ENCODE data around the gene NUDT9. TPM values are rescaled to one million over a fixed set of nuclear protein-coding genes. Genes with fewer than 3 reads are reported as not detected.

Gene NUDT9
- total RNA-seq, 1 experiment from 2014 or later: 28.7 TPM

GRCh38 chr4:87409420-87409939, 12.9 kb upstream of the NUDT9 start:
- DNase-seq: peak; percentile 46 to 53
- intact Hi-C loops (cut with micrococcal nuclease; ENCODE audit: unreplicated experiment): loop anchor here (1.0 to 2.0 kb wide), 3 partner anchors 13 to 35 kb away; partner anchors contain the start of genes HSD17B11 and NUDT9
- H3K4me3 Mint-ChIP-seq (ENCODE audit: unreplicated experiment): peak overlapping the region; percentile 49
- Histone ChIP-seq H3K9me3 (no peaks in the 10 kb centered on the region), H3K27me3 (replicated peaks; ENCODE audit: control insufficient read depth, insufficient read depth, low read length) (no peaks in the 10 kb centered on the region), H3K36me3 (ENCODE audit: control insufficient read depth, insufficient read depth, low read length) (no peaks in the 10 kb centered on the region), H3K4me1 (peaks cover 30% of the 10 kb centered on the region), H3K4me3 (ENCODE audit: low read depth, low read length) (no peak overlapping the region)
- ChIA-PET CTCF (no interaction called here), POLR2A (no interaction called here)
- H3K27me3 Mint-ChIP-seq (ENCODE audit: insufficient read depth, unreplicated experiment): no peaks in the 10 kb centered on the region
- peak overlapping the region; percentile 43 for H3K27ac Mint-ChIP-seq (ENCODE audit: unreplicated experiment)
- no TSS peak for BruUV-seq (replicated peaks)
- H3K9me3 Mint-ChIP-seq (ENCODE audit: unreplicated experiment): no peaks in the 10 kb centered on the region
- H3K4me1 Mint-ChIP-seq (ENCODE audit: low read depth, unreplicated experiment): peaks cover 23% of the 10 kb centered on the region
- no peak for TF ChIP-seq CTCF (IDR thresholded peaks at IDR 0.05; ENCODE audit: insufficient read depth in 1 of 2, low read depth in 1 of 2, low read length in 1 of 2, severe bottlenecking in 1 of 2, unreplicated experiment in 1 of 2)
- peaks cover 7% of the 10 kb centered on the region for H3K36me3 Mint-ChIP-seq (ENCODE audit: insufficient read depth, unreplicated experiment)

GRCh38 chr4:87410157-87410556, 12.2 kb upstream of the NUDT9 start:
- no peak for TF ChIP-seq CTCF (IDR thresholded peaks at IDR 0.05; ENCODE audit: insufficient read depth in 1 of 2, low read depth in 1 of 2, low read length in 1 of 2, severe bottlenecking in 1 of 2, unreplicated experiment in 1 of 2)
- Histone ChIP-seq H3K4me1 (peaks cover 30% of the 10 kb centered on the region), H3K36me3 (ENCODE audit: control insufficient read depth, insufficient read depth, low read length) (no peaks in the 10 kb centered on the region), H3K27me3 (replicated peaks; ENCODE audit: control insufficient read depth, insufficient read depth, low read length) (no peaks in the 10 kb centered on the region), H3K9me3 (no peaks in the 10 kb centered on the region), H3K4me3 (ENCODE audit: low read depth, low read length) (no peak overlapping the region)
- DNase-seq: peak; percentile 37 to 49
- CTCF ChIA-PET: no interaction called here
- H3K9me3 Mint-ChIP-seq (ENCODE audit: unreplicated experiment): no peaks in the 10 kb centered on the region
- peaks cover 7% of the 10 kb centered on the region for H3K36me3 Mint-ChIP-seq (ENCODE audit: insufficient read depth, unreplicated experiment)
- no peak overlapping the region for H3K27ac Mint-ChIP-seq (ENCODE audit: unreplicated experiment)
- H3K27me3 Mint-ChIP-seq (ENCODE audit: insufficient read depth, unreplicated experiment): no peaks in the 10 kb centered on the region
- peak overlapping the region; percentile 49 for H3K4me3 Mint-ChIP-seq (ENCODE audit: unreplicated experiment)
- POLR2A ChIA-PET: no interaction called here
- intact Hi-C loops (cut with micrococcal nuclease; ENCODE audit: unreplicated experiment): no loop called here
- H3K4me1 Mint-ChIP-seq (ENCODE audit: low read depth, unreplicated experiment): peaks cover 23% of the 10 kb centered on the region
- no TSS peak for BruUV-seq (replicated peaks)

GRCh38 chr4:87410679-87411078, 11.7 kb upstream of the NUDT9 start:
- ChIA-PET CTCF (no interaction called here), POLR2A (no interaction called here)
- Histone ChIP-seq H3K4me1 (peaks cover 30% of the 10 kb centered on the region), H3K9me3 (no peaks in the 10 kb centered on the region), H3K27me3 (replicated peaks; ENCODE audit: control insufficient read depth, insufficient read depth, low read length) (no peaks in the 10 kb centered on the region), H3K4me3 (ENCODE audit: low read depth, low read length) (no peak overlapping the region), H3K36me3 (ENCODE audit: control insufficient read depth, insufficient read depth, low read length) (no peaks in the 10 kb centered on the region)
- Mint-ChIP-seq H3K9me3 (ENCODE audit: unreplicated experiment) (no peaks in the 10 kb centered on the region), H3K27ac (ENCODE audit: unreplicated experiment) (no peak overlapping the region), H3K36me3 (ENCODE audit: insufficient read depth, unreplicated experiment) (peaks cover 7% of the 10 kb centered on the region), H3K4me1 (ENCODE audit: low read depth, unreplicated experiment) (peaks cover 23% of the 10 kb centered on the region), H3K27me3 (ENCODE audit: insufficient read depth, unreplicated experiment) (no peaks in the 10 kb centered on the region), H3K4me3 (ENCODE audit: unreplicated experiment) (no peak overlapping the region)
- BruUV-seq (replicated peaks): no TSS peak
- intact Hi-C loops (cut with micrococcal nuclease; ENCODE audit: unreplicated experiment): no loop called here
- TF ChIP-seq CTCF (IDR thresholded peaks at IDR 0.05; ENCODE audit: insufficient read depth in 1 of 2, low read depth in 1 of 2, low read length in 1 of 2, severe bottlenecking in 1 of 2, unreplicated experiment in 1 of 2): no peak
- no peak for DNase-seq
